K562 (cell line): ENCODE results near the gene CHRNB1. TPM values are rescaled to one million over a fixed set of nuclear protein-coding genes. Genes with fewer than 3 reads are reported as not detected.

Experiments
- ARID2 ChIP-seq: fragments of 450-650 bp; IDR thresholded peaks from 2 replicates; pipeline ENCODE4 v1.6.1; 2017; ENCODE audit warnings: antibody characterized with exemption, mild to moderate bottlenecking
- ATF1 ChIP-seq, 2 experiments: fragments of 450-650 bp in 1 of 2; IDR thresholded peaks; 2 replicates each; pipeline ENCODE4 v1.6.1; 2016; ENCODE audit warnings: missing compliant biosample characterization in 1 of 2, missing genetic modification characterization in 1 of 2
- ATF7 ChIP-seq: fragments of 450-650 bp; IDR thresholded peaks from 2 replicates; pipeline ENCODE4 v1.7.1; 2014; ENCODE audit warnings: mild to moderate bottlenecking, moderate library complexity
- CBFA2T3 ChIP-seq: fragments of 450-650 bp; IDR thresholded peaks from 2 replicates; pipeline ENCODE4 v1.6.1; 2017
- DNMT1 ChIP-seq: fragments of 450-650 bp; IDR thresholded peaks from 2 replicates; pipeline ENCODE4 v1.6.1; 2016; ENCODE audit warnings: antibody characterized with exemption, mild to moderate bottlenecking
- HDAC2 ChIP-seq: fragments of 450-650 bp; IDR thresholded peaks from 2 replicates; pipeline ENCODE4 v1.6.1; 2016; ENCODE audit warnings: mild to moderate bottlenecking
- JUND ChIP-seq, 2 experiments: IDR thresholded peaks; 2 replicates in 1 of 2; 3 replicates in 1 of 2; pipeline ENCODE4 v1.6.1; 2011; ENCODE audit warnings: borderline replicate concordance in 2 of 2, low read depth in 2 of 2, low read length in 2 of 2, improper control_type of control experiment in 1 of 2, missing biosample characterization in 1 of 2, missing genetic modification characterization in 1 of 2, missing genetic modification reagents in 1 of 2
- KDM1A ChIP-seq, 2 experiments: fragments of 450-650 bp; IDR thresholded peaks; 2 replicates each; pipeline ENCODE4 v1.6.1; 2016; ENCODE audit warnings: mild to moderate bottlenecking in 2 of 2
- MAZ ChIP-seq, 2 experiments: fragments of 450-650 bp in 1 of 2; sonication (generic) in 1 of 2; formaldehyde crosslinking; IDR thresholded peaks in 1 of 2; conservative IDR thresholded peaks in 1 of 2; 2 replicates each; pipeline versions ENCODE4 v1.4.0 to v1.5.0; 2020; ENCODE audit warnings: mild to moderate bottlenecking in 1 of 2, missing genetic modification reagents in 1 of 2
- NFIC ChIP-seq: fragments of 450-650 bp; IDR thresholded peaks from 2 replicates; pipeline ENCODE4 v1.6.1; 2017; ENCODE audit warnings: mild to moderate bottlenecking, inconsistent platforms
- NR2C2 ChIP-seq, 2 experiments: fragments of 200-800 bp in 1 of 2; sonication (Bioruptor generic) in 1 of 2; sonication (generic) in 1 of 2; formaldehyde crosslinking in 1 of 2; IDR thresholded peaks; 2 replicates each; pipeline versions ENCODE4 v1.6.1 to v1.8.0; 2016 to 2022; ENCODE audit warnings: mild to moderate bottlenecking in 1 of 2, missing compliant biosample characterization in 1 of 2, missing genetic modification characterization in 1 of 2, missing genetic modification reagents in 1 of 2
- NRF1 ChIP-seq, 2 experiments: fragments of 450-650 bp; IDR thresholded peaks in 1 of 2; conservative IDR thresholded peaks in 1 of 2; 2 replicates each; pipeline ENCODE4 v1.6.1; 2014; ENCODE audit warnings: mild to moderate bottlenecking in 2 of 2
- RREB1 ChIP-seq: fragments of 250-450 bp; sonication (Bioruptor Pico); IDR thresholded peaks from 2 replicates; pipeline ENCODE4 v1.4.0; 2020
- VEZF1 ChIP-seq: fragments of 200-800 bp; sonication (Bioruptor generic); IDR thresholded peaks from 2 replicates; pipeline ENCODE4 v1.6.1; 2017; ENCODE audit warnings: missing genetic modification characterization, missing compliant biosample characterization
- YY1 ChIP-seq, 3 experiments: IDR thresholded peaks; 2 replicates each; pipeline ENCODE4 v1.6.1; 2011; ENCODE audit warnings: low read length in 2 of 3, mild to moderate bottlenecking in 2 of 3, moderate library complexity in 2 of 3, borderline replicate concordance in 1 of 3, control low read depth in 1 of 3, low read depth in 1 of 3; ENCODE audit not compliant: insufficient read depth in 3 of 3, insufficient replicate concordance in 2 of 3, control insufficient read depth in 1 of 3, insufficient read length in 1 of 3; ENCODE audit errors: extremely low read depth in 1 of 3
- ZKSCAN8 ChIP-seq: fragments of 200-800 bp; sonication (Bioruptor generic); IDR thresholded peaks from 2 replicates; pipeline ENCODE4 v1.6.1; 2016; ENCODE audit warnings: missing genetic modification characterization, missing compliant biosample characterization
- ZNF143 ChIP-seq: sonication (generic); formaldehyde crosslinking; IDR thresholded peaks from 2 replicates; pipeline ENCODE4 v1.9.0; 2022; ENCODE audit warnings: mild to moderate bottlenecking, missing genetic modification reagents
- ZNF175 ChIP-seq: fragments of 200-800 bp; sonication (Bioruptor generic); IDR thresholded peaks from 2 replicates; pipeline ENCODE4 v1.6.1; 2016; ENCODE audit warnings: low read depth, mild to moderate bottlenecking, missing genetic modification characterization, missing compliant biosample characterization
- ZNF699 ChIP-seq: fragments of 250-450 bp; sonication (Bioruptor Pico); IDR thresholded peaks from 2 replicates; pipeline ENCODE4 v1.8.0; 2021; ENCODE audit warnings: mild to moderate bottlenecking, moderate library complexity; ENCODE audit not compliant: insufficient replicate concordance
- polyA plus RNA-seq, 8 experiments: library from polyadenylated mRNA; depleted of rRNA in 4 of 8; stranded (reverse) in 5 of 8; unstranded in 3 of 8; fragments of >200 nt; fragmentation: Nextera tagmentation in 2 of 8; fragmentation: Illumina TruSeq in 1 of 8; extraction: Ambion mirVana in 2 of 8; extraction: Trizol in 1 of 8; gene quantifications; 2 replicates each; pipeline versions ENCODE4 v1.2.1 to v1.2.3, GENCODE V29; 2011 to 2014; ENCODE audit warnings: inconsistent platforms in 1 of 8, missing spikeins in 1 of 8
- total RNA-seq, 7 experiments: library from RNA; depleted of rRNA in 6 of 7; stranded (reverse); fragments of >200 nt in 6 of 7; fragmentation: Illumina TruSeq in 2 of 7; extraction: Trizol in 2 of 7; gene quantifications; 2 replicates each; pipeline versions ENCODE4 v1.2.1 to v1.2.3, GENCODE V29; 2011 to 2021; ENCODE audit warnings: low replicate concordance in 1 of 7

CHRNB1 gene
- total and polyA plus RNA-seq, 9 of the 15 experiments (the other 6 are each of a cell fraction or from before 2014, with no cell fraction given): 4.7 to 12.3 (median 6.8) TPM

- TF ChIP-seq JUND (IDR thresholded peaks at IDR 0.05; ENCODE audit: borderline replicate concordance, low read depth, low read length) (peak; percentile 25; the same call in 1 of the 2 replicates), JUND (tag; IDR thresholded peaks at IDR 0.05; ENCODE audit: borderline replicate concordance, low read depth, low read length) (peak; percentile 47; the same call in 1 of the 3 replicates), ZKSCAN8 (no peak), ATF1 (CRISPR knock-in tag; IDR thresholded peaks at IDR 0.05) (no peak), ATF1 (tag; IDR thresholded peaks at IDR 0.05) (0 out of 2 replicates have a peak, but pooled peaks have one; percentile 20), NFIC (peak; percentile 94), ARID2 (no peak), CBFA2T3 (peak; percentile 19; the same call in 1 of the 2 replicates), RREB1 (no peak), ZNF175 (0 out of 2 replicates have a peak, but pooled peaks have one; percentile 45), ZNF699 (no peak), DNMT1 (no peak), KDM1A (IDR thresholded peaks at IDR 0.05) (peak; percentile 74 to 86), YY1 (IDR thresholded peaks at IDR 0.05; ENCODE audit: borderline replicate concordance in 1 of 3, control insufficient read depth in 1 of 3, extremely low read depth in 1 of 3, insufficient read depth in 3 of 3, insufficient read length in 1 of 3, insufficient replicate concordance in 2 of 3, low read depth in 1 of 3, low read length in 2 of 3) (peak; percentile 77 to 96 (median 89)), MAZ (CRISPR knock-in tag; conservative IDR thresholded peaks at IDR 0.05 in 1 of 2, IDR thresholded peaks at IDR 0.05 in 1 of 2) (no peak), ZNF143 (no peak), VEZF1 (CRISPR knock-in tag) (no peak), NRF1 (conservative IDR thresholded peaks at IDR 0.05 in 1 of 2, IDR thresholded peaks at IDR 0.05 in 1 of 2) (no peak; a peak in 1 of 4 replicates), ATF7 (peak; percentile 45; the same call in 1 of the 2 replicates), NR2C2 (CRISPR knock-in tag; IDR thresholded peaks at IDR 0.05) (peak; percentile 80; the same call in 1 of the 2 replicates), NR2C2 (tag; IDR thresholded peaks at IDR 0.05) (peak; percentile 95), HDAC2 (0 out of 2 replicates have a peak, but pooled peaks have one; percentile 29)
These were observed 21.9 kb downstream of the CHRNB1 start (continued) for GRCh38 chr17:7466639-7467341.
